ENCODE results near the gene ARSK. TPM values are rescaled to one million over a fixed set of nuclear protein-coding genes. Genes with fewer than 3 reads are reported as not detected.
"Not testable (repeated sequence)": the region's sequence is repeated elsewhere in the genome, so short reads cannot be mapped to it uniquely, and the experiment has no call there.

ARSK gene
- total RNA-seq, 1 donor from 2014 or later = 9.1 TPM

DNA sequence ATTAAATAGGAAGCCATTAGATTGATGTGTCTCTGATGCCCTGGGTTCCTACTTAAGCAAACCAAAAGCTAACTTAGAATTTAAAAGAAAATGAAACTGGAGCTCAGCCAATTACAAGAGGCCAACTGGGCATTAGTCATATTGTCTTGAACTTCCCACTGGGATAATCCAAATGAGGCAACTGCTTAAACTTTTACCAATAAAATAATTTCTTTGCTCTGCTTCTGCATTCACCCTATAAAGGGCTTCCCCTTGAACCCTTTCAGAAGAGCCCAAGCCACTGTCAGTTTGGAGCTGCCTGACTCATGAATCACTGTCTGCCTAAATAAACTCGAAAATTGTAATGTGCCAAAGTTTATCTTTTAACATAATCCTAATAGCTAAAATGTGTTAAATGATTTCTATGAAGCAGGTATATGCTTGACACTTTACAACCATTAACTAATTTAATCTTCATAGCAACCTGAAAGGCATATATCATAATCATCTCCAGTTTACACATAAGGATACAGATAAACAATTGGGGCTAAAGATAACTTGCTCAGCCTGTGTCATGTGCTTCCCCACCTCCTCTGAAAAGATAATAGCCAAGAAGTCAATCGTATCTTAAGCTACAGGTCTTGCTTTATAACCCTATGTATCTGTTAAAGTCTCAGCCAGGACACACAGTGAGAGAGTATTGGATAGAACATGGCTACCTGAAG, 76.5 kb downstream of the ARSK start:
- Histone ChIP-seq H3K27ac (no peak overlapping the region), H3K4me1 (peaks cover 6% of the 10 kb centered on the region), H3K27me3 (no peaks in the 10 kb centered on the region), H3K4me3 (no peak overlapping the region), H3K9me3 (no peaks in the 10 kb centered on the region), H3K36me3 (no peaks in the 10 kb centered on the region)
- DNase-seq (ENCODE audit: extremely low spot score in 2 of 2) = no peak
- intact Hi-C loops (cut with DNase I) = no loop called here
- TF ChIP-seq POLR2AphosphoS5 (IDR thresholded peaks at IDR 0.05; ENCODE audit: insufficient read depth in 1 of 2, low read depth in 1 of 2) (no peak), POLR2A (IDR thresholded peaks at IDR 0.05) (no peak)
- TF ChIP-seq, protein P1, sequence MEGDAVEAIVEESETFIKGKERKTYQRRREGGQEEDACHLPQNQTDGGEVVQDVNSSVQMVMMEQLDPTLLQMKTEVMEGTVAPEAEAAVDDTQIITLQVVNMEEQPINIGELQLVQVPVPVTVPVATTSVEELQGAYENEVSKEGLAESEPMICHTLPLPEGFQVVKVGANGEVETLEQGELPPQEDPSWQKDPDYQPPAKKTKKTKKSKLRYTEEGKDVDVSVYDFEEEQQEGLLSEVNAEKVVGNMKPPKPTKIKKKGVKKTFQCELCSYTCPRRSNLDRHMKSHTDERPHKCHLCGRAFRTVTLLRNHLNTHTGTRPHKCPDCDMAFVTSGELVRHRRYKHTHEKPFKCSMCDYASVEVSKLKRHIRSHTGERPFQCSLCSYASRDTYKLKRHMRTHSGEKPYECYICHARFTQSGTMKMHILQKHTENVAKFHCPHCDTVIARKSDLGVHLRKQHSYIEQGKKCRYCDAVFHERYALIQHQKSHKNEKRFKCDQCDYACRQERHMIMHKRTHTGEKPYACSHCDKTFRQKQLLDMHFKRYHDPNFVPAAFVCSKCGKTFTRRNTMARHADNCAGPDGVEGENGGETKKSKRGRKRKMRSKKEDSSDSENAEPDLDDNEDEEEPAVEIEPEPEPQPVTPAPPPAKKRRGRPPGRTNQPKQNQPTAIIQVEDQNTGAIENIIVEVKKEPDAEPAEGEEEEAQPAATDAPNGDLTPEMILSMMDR (IDR thresholded peaks at IDR 0.05) = no peak

GRCh38 chr5:95631991-95632675, 77.2 kb downstream of the ARSK start:
- DNase-seq (ENCODE audit: extremely low spot score in 2 of 2) = no peak
- TF ChIP-seq POLR2AphosphoS5 (IDR thresholded peaks at IDR 0.05; ENCODE audit: insufficient read depth in 1 of 2, low read depth in 1 of 2) (no peak), POLR2A (IDR thresholded peaks at IDR 0.05) (no peak)
- TF ChIP-seq, protein P1 (IDR thresholded peaks at IDR 0.05) = no peak

GRCh38 chr5:95632942-95633341, 78.0 kb downstream of the ARSK start:
- intact Hi-C loops (cut with DNase I); H3K36me3 ChIP-seq; H3K9me3 ChIP-seq; H3K27ac ChIP-seq; DNase-seq (ENCODE audit: extremely low spot score in 2 of 2); H3K4me1 ChIP-seq; H3K4me3 ChIP-seq; H3K27me3 ChIP-seq: not testable (repeated sequence)

More at GRCh38 chr5:95631991-95632675, 77.2 kb downstream of the ARSK start:
- Histone ChIP-seq H3K36me3 (no peaks in the 10 kb centered on the region), H3K4me3 (no peak overlapping the region), H3K27ac (no peak overlapping the region), H3K4me1 (peaks cover 6% of the 10 kb centered on the region), H3K9me3 (no peaks in the 10 kb centered on the region), H3K27me3 (no peaks in the 10 kb centered on the region)
- intact Hi-C loops (cut with DNase I) = no loop called here

DNA sequence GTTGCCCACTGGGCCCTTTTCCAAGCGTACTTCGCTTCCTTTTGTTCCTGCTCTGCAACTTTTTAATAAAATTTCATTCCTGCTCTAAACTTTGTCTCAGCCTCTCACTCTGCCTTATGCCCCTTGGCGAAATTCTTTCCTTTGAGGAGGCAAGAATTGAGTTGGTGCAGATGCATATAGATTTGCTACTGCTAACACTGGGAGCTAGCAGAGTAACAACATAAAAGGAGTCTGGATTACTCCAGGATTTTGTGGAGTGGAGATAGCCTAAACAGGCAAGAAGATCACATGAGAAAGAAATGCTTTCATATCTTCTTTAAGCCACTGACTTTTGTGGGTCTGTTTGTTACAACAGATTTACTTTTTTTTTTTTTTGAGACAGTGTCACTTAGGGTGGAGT, 78.8 kb downstream of the ARSK start:
- intact Hi-C loops (cut with DNase I) = no loop called here
- TF ChIP-seq, protein P1 (IDR thresholded peaks at IDR 0.05) = no peak
- TF ChIP-seq POLR2AphosphoS5 (IDR thresholded peaks at IDR 0.05; ENCODE audit: insufficient read depth in 1 of 2, low read depth in 1 of 2) = no peak
- TF ChIP-seq POLR2A (IDR thresholded peaks at IDR 0.05) = no peak
- H3K4me1 ChIP-seq = peaks cover 6% of the 10 kb centered on the region
- no peaks in the 10 kb centered on the region for H3K27me3 ChIP-seq
- H3K4me3 ChIP-seq = no peak overlapping the region
- DNase-seq (ENCODE audit: extremely low spot score in 2 of 2) = no peak
- H3K9me3 ChIP-seq = no peaks in the 10 kb centered on the region
- H3K36me3 ChIP-seq = no peaks in the 10 kb centered on the region
- H3K27ac ChIP-seq = no peak overlapping the region

GRCh38 chr5:95634081-95634480, 79.2 kb downstream of the ARSK start:
- H3K27ac ChIP-seq = no peak overlapping the region
- no peak for DNase-seq (ENCODE audit: extremely low spot score in 2 of 2)
- H3K9me3 ChIP-seq = no peaks in the 10 kb centered on the region
- H3K4me1 ChIP-seq = peaks cover 6% of the 10 kb centered on the region
- H3K4me3 ChIP-seq = no peak overlapping the region
- no peaks in the 10 kb centered on the region for H3K36me3 ChIP-seq
- TF ChIP-seq POLR2AphosphoS5 (IDR thresholded peaks at IDR 0.05; ENCODE audit: insufficient read depth in 1 of 2, low read depth in 1 of 2) (no peak), POLR2A (IDR thresholded peaks at IDR 0.05) (no peak)
- TF ChIP-seq, protein P1 (IDR thresholded peaks at IDR 0.05) = no peak
- intact Hi-C loops (cut with DNase I) = no loop called here
- no peaks in the 10 kb centered on the region for H3K27me3 ChIP-seq
